NCI-H1105 (cell line): ENCODE data around the gene TWSG1.
"Not testable (repeated sequence)": the region's sequence is repeated elsewhere in the genome, so short reads cannot be mapped to it uniquely, and the experiment has no call there.

Experiments
- DNase-seq: peaks from one replicate; lab custom pipeline; 2025; lab: John Stamatoyannopoulos, UW

The TWSG1 gene

DNA sequence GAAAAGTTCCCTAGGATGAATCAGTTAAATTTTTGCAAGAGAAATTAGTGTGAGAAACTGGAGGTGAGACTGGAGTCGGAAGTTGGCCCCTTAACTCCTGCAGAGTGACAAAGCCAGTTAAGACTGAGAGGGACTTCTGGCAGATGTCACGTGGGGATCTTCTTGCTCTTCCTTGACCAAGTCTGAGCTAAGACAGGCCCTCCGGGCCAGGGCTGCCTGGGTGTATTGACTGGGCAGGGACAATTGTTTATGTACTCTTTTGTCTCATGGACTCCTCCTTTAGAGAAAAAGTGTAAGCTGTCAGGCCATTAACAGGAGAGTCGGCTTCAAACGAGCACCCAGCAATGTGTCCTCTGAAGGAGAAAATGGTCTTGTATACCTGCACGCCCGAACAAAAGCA, 92.2 kb downstream of the TWSG1 start:
- no peak for DNase-seq

DNA sequence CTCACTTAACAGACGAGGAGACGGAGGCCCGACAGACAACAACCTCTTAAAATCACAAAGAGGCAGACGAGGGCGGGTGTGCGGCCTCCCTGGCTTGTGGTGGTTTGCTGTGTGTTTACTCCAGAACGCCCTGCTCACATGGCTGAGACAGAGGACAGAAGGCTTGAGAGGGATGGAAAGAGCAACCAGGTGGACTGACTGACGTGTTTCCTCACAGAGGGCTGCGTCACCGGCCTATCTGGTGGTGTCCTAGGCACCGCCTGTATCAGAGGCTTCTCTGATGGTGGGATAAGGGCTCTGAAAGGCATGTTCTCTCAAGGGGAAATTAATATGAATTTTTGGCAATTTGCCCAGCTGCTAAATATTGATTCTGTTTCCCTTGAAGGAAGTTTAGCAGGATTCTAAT, 93.7 kb downstream of the TWSG1 start:
- no peak for DNase-seq

DNA sequence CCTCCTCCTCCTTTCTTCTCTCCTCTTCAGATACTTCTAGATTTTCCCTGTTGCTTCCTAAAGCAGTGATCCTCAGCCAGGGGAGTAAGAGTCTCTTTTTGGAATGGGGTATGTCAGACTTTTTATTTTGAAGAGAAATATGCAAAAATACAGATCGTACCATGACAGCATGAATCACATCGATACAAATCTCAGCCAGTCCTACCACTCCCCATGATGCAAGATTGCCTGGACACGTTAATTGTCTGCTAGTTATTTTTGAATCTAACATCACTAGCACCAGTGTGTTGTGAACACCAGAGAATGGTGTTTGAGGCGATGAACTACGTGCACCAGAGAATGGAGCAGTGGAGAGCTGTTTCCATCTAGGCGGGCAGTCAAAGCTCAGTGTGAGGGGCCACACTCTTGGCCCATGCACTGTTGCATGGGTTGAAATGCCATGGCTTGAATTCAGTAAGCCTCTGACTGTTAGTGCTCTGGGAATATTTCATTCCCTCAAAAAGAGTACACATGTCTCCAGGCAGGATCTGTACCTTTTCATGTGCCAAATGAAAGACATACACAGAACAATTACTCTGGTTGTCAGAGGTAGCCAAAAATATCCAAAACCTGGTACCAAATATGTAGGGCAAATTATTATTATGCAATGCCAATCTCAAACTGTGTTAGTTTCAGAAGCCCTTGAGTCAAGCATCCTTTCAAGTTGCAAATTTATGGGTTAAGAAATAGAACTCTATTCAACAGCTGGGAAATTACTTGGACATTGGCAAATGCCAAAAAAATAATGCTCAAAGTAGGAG, 94.5 kb downstream of the TWSG1 start:
- no peak for DNase-seq

DNA sequence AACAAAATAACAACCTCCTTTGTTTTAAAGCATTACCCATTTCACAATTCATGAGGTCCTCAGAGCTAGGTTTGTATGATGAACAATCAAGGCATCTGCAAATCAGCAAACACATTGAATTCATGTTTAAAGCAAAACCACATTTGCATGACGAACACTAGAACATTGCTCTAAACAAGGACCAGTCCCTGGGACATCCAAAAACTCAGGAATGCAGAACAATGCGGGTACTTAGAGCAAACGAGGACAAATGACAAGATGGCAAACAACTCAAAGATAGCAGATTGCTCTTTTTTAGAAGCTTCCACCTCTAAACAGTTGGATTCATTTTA, 95.1 kb downstream of the TWSG1 start:
- no peak for DNase-seq

DNA sequence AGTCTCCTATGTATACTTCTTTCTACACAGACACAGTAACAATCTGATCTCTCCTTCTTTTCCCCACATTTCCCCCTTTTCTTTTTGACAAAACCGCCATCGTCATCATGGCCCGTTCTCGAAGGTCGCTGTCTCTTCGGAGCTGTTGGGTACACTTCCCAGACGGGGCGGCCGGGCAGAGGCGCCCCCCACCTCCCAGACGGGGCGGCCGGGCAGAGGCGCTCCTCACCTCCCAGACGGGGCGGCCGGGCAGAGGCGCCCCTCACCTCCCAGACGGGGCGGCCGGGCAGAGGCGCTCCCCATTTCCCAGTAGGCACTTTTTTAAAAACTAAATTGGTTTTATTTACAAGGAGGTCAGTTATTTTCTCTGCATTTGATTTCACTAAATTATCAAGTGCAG, 95.7 kb downstream of the TWSG1 start:
- not testable (repeated sequence) for DNase-seq

DNA sequence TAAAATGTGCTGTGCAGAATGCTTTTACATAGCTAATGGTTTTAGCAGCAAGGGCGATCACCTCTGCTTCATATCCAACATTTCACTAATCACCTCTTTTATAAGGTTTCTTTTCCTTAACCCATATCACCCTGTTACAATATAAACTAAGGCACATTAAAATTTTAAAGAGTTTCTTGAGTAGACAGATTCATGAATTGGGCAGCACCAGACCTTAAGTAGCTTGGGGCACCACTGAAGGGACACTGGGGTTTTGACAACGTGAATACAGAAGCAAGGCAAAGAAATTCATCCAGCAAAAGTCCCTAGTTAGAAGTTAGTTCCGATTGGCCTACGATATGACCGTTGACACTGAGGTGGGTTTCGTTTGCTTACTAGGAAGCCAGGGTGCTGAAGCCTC, 96.7 kb downstream of the TWSG1 start:
- DNase-seq, result no peak

DNA sequence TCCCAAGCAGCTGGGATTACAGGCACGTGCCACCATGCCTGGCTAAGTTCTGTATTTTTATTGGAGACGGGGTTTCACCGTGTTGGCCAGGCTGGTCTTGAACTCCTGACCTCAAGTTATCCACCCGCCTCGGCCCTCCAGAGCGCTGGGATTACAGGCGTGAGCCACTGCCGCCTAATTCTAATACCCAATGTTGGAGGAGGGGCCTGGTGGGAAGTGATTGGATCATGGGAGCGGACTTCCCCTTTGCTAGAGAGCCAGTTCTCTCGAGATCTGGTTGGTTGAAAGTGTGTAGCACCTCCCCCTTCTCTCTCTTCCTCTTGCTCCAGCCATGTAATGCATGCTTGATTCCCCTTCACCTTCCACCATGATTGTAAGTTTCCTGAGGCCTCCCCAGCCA, 98.5 kb downstream of the TWSG1 start:
- DNase-seq, result not testable (repeated sequence)

DNA sequence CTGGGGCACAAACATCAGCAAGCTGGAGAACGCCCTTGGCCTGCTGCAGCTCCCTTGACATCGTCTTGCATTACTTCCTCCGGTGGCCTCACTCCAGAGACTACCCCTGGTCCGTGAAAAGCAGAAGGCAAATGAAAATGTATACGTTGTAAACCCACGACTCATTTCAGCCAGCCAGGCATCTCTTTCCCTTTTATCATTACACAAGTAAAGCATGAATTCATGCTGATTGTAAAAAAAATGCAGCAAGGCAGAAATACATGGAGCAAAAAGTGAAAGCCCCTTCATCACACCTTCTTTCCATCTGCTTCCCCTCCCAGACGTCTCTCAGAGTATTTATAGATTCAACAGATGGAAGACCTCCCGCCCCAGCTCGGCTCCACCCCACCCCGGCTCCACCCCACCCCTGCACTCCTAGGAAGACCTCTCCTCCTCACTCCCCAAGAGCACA, 99.1 kb downstream of the TWSG1 start:
- no peak for DNase-seq

DNA sequence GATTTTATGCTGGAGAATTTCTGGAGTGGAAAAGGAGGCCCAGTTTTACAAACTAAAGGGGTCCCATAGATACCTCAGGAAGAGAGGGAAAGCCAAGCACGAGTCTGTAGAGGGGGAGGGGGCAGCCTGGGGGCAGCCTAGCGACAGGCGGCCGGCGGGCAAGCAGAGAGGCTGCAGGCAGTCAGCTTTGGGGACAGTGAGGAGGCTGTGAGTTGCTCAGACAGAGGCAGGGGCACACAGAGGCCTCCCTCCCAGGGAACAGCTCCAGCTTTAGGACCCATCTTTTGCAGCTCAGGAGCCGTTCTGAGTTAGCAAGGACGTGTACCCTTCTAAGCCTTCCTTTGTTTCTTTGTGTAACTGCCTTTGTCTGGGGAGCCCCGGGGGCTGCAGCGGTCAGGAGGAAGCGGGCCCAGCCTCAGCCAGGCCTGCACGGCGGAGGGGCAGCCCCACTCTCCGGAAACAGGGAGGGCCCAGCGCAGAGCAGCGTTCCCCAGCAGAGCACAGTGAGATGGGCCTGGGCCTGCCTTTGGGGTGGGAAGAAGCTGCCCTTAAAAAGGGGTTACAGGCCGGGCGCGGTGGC, 99.6 kb downstream of the TWSG1 start:
- DNase-seq, result no peak

DNA sequence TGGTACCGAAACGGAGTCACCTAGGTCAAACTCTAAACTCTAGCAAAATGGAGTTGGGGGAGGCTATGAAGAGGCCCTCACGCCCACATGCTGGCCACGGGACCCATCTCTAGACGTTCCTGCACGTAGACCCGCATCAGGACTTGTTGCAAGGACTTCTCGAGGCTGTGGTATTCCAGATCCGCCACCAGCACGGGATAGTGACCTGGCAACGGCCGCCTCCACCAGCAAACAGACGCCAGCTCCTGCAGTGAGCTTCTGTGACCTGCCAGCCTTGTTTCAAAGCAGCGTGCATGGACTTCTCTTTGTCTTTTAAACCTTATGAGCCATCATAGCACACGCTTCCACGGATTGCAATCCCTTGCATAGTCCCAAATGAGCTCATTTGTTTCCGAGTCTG, 100.5 kb downstream of the TWSG1 start:
- no peak for DNase-seq

DNA sequence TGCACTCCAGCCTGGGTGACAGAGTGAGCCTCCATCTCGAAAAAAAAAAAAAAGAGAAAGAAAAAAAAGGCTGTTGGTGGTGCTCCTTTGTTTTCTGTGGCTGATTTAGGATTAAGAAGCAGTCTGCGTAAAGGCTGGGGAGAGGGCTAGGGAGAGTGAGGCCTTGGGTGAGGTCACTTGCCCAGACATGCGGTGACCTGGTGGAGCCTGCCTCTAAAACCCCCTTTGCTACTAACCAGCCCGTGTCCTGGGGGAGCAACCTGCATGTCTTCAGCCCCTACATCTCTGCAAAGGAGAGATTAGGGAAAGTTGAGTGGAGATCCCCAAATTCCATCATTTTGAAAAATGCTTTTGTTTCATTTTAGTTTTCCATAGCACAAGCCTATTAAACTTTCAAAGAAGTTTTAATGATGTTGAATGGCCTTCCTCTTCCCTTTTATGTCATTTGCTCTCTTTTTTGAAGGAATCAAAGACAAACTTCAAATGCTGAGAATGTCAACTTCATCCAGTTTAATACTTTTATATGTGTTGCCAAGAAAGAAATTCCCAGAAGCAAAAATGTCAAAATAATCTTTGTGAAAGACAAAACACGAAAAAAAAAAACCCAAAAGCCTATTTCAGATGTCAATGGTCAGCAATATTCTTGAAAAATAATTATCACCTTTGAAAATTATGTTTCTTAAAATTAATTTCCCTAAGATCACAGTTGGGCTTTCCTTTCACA, 101.8 kb downstream of the TWSG1 start:
- DNase-seq, result no peak

DNA sequence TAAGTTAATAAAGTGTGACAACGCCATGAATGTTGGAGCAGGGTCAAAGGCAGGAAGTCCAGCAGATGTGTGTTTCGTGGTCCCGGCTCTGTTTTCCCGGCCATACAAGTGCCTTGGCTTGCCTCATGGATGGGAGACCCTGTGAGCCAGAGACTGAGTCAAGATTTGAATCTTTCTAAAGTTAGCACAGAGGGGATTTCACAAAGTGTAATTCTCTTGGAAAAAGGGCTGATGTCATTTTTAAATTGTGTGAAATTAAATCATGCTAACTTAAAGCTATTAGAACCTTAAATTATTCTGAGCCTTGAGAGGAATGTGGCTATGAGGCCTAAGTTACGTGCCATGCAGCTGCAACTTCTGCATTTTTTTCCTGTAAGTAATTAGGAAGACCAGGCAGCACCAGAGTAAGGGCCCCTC, 102.5 kb downstream of the TWSG1 start:
- DNase-seq, result no peak

DNA sequence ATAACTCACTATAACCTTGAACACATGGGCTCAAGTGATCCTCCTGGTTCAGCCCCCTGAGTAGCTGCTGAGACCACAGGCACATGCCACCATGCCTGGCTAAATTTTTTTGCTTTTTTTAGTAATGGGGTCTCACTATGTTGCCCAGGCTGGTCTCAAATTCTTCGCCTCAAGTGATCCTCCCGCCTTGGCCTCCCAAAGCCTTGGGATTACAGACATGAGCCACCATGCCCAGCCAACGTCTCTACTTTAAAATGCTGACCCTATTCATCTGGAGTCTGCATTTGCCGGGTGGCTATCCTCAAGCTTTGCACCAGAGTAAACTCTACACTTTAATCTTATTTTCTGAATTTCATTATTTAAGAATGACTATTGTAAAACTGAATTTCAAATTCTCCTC, 103.1 kb downstream of the TWSG1 start:
- DNase-seq, result no peak

DNA sequence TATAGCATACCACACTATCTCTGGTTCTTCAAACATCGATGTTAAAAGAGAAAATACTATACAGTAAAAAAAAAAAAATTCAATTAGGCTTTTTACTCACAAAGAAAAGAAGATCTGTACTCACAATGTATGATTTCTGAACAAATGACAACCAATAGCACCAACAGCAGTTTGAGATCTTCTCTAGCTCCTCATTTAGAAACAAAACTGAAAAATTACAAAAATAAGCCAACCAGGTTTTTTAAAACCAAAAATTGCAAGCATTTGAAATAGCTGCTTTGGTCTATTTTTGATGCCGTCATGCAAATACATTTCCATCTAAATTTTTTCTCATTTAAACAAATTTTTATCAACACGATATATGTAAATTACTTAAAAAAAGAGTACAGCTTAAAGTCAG, 106.5 kb downstream of the TWSG1 start:
- no peak for DNase-seq

DNA sequence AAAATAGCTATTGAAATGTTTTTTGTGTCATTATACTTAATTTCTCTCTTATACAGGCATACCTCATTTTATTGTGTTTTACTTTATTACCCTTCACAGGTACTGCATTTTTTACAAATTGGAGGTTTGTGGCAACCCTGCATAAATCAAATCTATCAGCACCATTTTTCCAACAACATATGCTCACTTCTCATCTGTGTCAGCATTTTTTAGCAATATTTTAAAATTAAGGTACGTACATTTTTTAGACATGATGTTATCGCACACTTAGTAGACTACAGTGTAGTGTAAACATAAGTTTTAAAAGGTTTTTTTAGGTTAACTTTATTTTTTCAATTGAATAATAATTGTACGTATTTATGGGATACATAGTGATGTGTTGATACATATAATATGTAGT, 110.0 kb downstream of the TWSG1 start:
- no peak for DNase-seq

DNA sequence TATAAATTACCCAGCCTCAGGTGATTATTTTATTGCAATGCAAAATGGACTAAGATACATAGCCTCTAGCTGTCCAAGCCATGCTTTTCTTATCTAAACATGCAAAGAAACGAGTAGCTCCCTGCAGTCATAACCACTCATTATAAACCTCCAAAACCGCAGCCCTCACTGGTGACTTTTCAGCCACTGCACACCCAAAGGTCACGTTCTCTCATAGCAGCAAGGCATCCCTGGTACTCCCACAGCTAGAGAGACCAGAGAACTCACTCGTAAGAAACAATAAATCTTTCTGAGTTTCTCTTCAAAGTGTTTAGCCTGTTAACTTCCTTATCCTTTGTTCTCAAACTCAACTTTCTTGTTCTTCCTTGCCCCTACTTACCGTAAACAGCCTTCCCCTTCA, 112.3 kb downstream of the TWSG1 start:
- DNase-seq, result no peak

DNA sequence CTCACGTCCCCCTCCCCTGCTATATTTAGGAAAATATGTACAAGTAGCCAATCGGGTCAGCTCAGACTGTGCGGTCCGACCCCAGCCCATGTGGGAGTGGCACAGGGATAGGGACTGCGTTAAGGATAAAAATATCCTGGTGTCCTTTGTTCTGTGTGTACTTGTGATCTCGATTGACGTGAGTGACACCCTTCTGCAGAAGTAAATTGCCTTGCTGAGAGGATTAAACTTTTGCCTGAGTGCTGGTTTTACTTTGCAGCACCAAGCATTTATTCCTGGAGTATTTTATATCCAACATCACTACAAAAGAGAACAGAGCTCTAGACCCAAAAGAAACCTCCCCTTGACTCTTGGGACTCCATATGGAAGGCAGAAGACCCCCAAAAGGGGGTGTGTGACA, 112.8 kb downstream of the TWSG1 start:
- no peak for DNase-seq

DNA sequence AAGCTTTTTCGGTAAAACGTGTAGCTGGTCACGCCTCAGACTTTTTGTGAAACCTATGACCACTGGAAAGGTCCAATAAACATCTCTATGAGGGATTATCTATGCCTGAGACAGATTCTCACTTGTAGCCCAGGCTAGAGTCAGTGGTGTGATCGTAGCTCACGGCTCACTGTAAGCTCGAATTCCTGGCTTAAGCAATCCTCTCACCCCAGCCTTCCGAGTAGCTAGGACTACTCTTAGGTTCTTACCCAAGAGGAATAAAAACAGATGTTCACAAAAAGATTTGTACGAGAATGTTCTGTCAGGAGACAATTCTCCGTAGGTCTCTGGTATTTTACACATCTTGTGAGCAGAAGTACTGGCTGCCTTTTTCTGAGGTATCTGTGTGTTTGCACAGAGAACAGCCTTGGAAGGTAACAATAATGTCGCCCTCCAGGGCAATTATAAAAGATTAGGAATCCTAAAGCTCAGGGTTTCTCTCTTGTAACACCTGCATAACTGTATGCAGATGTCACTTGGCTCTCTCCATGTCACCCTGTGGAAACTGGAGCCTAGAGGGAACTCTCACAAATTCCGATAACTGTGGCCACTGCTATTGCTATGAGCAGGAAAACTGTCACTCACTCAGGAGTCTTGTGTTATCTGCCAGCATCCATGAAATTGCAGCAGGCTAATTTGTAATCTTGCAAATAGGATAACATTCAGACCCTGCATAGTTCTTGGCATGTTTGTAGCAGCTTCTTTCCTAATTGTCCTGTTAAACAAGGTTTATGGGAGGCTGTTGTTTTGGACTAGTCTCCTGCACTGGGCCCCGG, 115.2 kb downstream of the TWSG1 start:
- DNase-seq, result no peak

DNA sequence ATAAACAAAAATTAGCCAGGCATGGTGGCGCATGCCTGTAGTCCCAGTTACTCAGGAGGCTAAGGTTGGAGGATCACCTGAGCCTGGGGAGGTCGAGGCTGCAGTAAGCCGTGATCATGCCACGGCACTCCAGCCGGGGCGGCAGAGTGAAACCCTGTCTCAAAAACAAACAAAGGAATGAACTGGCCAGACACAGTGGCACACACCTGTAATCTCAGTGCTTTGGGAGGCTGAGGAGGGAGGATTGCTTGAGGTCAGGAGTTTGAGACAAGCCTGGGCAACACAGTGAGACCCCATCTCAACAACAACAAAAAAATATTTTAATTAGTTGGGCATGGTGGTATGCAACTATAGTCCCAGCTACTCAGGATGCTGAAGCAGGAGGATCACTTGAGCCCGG, 116.3 kb downstream of the TWSG1 start:
- not testable (repeated sequence) for DNase-seq
